Smooth muscle cell (in vitro differentiated cells): ENCODE results near the gene HTR3B. TPM values are rescaled to one million over a fixed set of nuclear protein-coding genes. Genes with fewer than 3 reads are reported as not detected.

Source experiments
- DNase-seq: peaks from one replicate; lab custom pipeline; 2025; ENCODE audit not compliant: unreplicated experiment; lab: John Stamatoyannopoulos, UW
- H2AFZ ChIP-seq: fragments of 200-600 bp; sonication (generic); 2 replicates; pipeline ENCODE4 v1.6.0; 2016; ENCODE audit warnings: antibody characterized with exemption, low read depth, mild to moderate bottlenecking
- H3F3A ChIP-seq: fragments of 200-600 bp; sonication (generic); 2 replicates; pipeline ENCODE4 v1.6.0; 2017; ENCODE audit warnings: antibody characterized with exemption, low read depth
- H3K27ac ChIP-seq: fragments of 200-600 bp; sonication (generic); 2 replicates; pipeline ENCODE4 v1.5.1; 2016; ENCODE audit warnings: low read depth, mild to moderate bottlenecking
- H3K27me3 ChIP-seq: fragments of 200-600 bp; sonication (generic); 2 replicates; pipeline ENCODE4 v1.6.1; 2016; ENCODE audit warnings: low read depth, mild to moderate bottlenecking
- H3K36me3 ChIP-seq: fragments of 200-600 bp; sonication (generic); 2 replicates; pipeline ENCODE4 v1.5.1; 2016; ENCODE audit warnings: low read depth
- H3K4me1 ChIP-seq: fragments of 200-600 bp; sonication (generic); 2 replicates; pipeline ENCODE4 v1.5.1; 2016; ENCODE audit warnings: low read depth
- H3K4me2 ChIP-seq: fragments of 200-600 bp; sonication (generic); 2 replicates; pipeline ENCODE4 v1.6.0; 2016; ENCODE audit warnings: mild to moderate bottlenecking
- H3K4me3 ChIP-seq: fragments of 200-600 bp; sonication (generic); 2 replicates; pipeline ENCODE4 v1.5.1; 2016; ENCODE audit warnings: mild to moderate bottlenecking
- H3K79me2 ChIP-seq: fragments of 200-600 bp; sonication (generic); 2 replicates; pipeline ENCODE4 v1.6.0; 2016; ENCODE audit warnings: low read depth, mild to moderate bottlenecking
- H3K9ac ChIP-seq: fragments of 200-600 bp; sonication (generic); 2 replicates; pipeline ENCODE4 v1.6.0; 2016; ENCODE audit warnings: low read depth
- H3K9me3 ChIP-seq: fragments of 200-600 bp; sonication (generic); replicated peaks from 2 replicates; pipeline ENCODE4 v1.5.1; 2016; ENCODE audit warnings: low read depth
- H4K20me1 ChIP-seq: fragments of 200-600 bp; sonication (generic); 2 replicates; pipeline ENCODE4 v1.6.0; 2016; ENCODE audit warnings: low read depth
- WGBS: methylation state at CpG from one replicate; pipeline ENCODE4 v1.1.7; 2016; ENCODE audit warnings: low lambda C conversion rate; 5-methylcytosine and 5-hydroxymethylcytosine counted together
- polyA plus RNA-seq: library from polyadenylated mRNA; unstranded; fragments of >200 nt; fragmentation: Nextera tagmentation; extraction: Ambion mirVana; gene quantifications from 2 replicates; pipeline ENCODE4 v1.2.1, GENCODE V29; 2016
- total RNA-seq: library from RNA; depleted of rRNA; stranded (reverse); fragments of >200 nt; gene quantifications from 2 replicates; pipeline ENCODE4 v1.2.3, GENCODE V29; 2014
- TF ChIP-seq, protein P1 (sequence below): fragments of 200-600 bp; sonication (generic); IDR thresholded peaks from 2 replicates; pipeline ENCODE4 v1.5.1; 2017; ENCODE audit warnings: borderline replicate concordance, mild to moderate bottlenecking, antibody characterized with exemption; ENCODE audit not compliant: insufficient read depth, poor library complexity, severe bottlenecking

HTR3B gene
- total and polyA plus RNA-seq, 2 experiments from 2014 or later: not detected

- no peak overlapping the region for H3K9ac ChIP-seq
- 74% methylated on average over 9 of the region's 9 CpGs for WGBS
- no peak overlapping the region for H3K27ac ChIP-seq
- H3K27me3 ChIP-seq: no peaks in the 10 kb centered on the region
- H4K20me1 ChIP-seq: no peaks in the 10 kb centered on the region
- no peaks in the 10 kb centered on the region for H3K9me3 ChIP-seq
- H3K36me3 ChIP-seq: no peaks in the 10 kb centered on the region
- H3K4me2 ChIP-seq: no peak overlapping the region
- TF ChIP-seq, protein P1, sequence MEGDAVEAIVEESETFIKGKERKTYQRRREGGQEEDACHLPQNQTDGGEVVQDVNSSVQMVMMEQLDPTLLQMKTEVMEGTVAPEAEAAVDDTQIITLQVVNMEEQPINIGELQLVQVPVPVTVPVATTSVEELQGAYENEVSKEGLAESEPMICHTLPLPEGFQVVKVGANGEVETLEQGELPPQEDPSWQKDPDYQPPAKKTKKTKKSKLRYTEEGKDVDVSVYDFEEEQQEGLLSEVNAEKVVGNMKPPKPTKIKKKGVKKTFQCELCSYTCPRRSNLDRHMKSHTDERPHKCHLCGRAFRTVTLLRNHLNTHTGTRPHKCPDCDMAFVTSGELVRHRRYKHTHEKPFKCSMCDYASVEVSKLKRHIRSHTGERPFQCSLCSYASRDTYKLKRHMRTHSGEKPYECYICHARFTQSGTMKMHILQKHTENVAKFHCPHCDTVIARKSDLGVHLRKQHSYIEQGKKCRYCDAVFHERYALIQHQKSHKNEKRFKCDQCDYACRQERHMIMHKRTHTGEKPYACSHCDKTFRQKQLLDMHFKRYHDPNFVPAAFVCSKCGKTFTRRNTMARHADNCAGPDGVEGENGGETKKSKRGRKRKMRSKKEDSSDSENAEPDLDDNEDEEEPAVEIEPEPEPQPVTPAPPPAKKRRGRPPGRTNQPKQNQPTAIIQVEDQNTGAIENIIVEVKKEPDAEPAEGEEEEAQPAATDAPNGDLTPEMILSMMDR: no peak
- no peak overlapping the region for H3K4me3 ChIP-seq
- H3F3A ChIP-seq: no peaks in the 10 kb centered on the region
- no peak for DNase-seq
- no peaks in the 10 kb centered on the region for H3K79me2 ChIP-seq
- peaks cover 7% of the 10 kb centered on the region for H3K4me1 ChIP-seq
- H2AFZ ChIP-seq: no peak overlapping the region
These were observed 10.1 kb upstream of the HTR3B start for GRCh38 chr11:113894421-113894996.

DNA sequence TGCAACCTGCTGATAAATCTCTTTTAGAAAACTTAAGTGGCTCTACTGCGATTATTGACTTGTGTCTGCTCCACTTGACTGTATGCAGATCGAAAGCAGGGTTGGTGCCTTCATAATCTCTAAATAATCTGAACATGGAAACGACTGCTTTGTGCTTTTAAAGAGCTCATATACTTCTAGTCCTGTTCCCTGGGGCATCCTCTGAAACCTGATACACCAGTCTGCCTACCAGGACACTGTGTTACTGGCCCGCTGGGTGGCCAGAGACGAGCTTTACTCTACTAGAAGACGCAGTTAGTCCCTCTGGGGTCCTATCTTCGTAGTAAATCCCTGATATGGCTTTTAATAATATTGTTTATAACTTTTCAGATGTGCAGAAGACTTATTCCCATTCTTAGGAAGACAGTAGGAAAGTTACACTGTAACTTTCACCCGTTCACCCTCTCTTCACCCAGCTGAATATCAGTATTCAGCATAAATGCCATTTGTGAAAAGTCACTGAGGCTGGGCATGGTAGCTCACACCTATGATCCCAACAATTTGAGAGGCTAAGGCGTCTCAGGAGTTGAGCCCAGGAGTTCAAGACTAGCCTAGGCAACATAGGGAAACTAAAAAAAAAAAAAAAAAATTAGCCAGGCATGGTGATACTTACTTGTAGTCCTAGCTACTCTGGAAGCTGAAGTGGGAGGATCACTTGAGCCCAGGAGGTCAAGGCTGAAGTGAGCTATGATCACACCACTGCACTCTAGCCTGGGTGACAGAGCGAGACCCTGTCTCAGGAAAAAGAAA, 9.0 kb upstream of the HTR3B start:
- no peak for DNase-seq
- H3F3A ChIP-seq: no peaks in the 10 kb centered on the region
- no peak overlapping the region for H3K4me3 ChIP-seq
- H3K27me3 ChIP-seq: no peaks in the 10 kb centered on the region
- H2AFZ ChIP-seq: no peak overlapping the region
- no peaks in the 10 kb centered on the region for H3K9me3 ChIP-seq
- H4K20me1 ChIP-seq: no peaks in the 10 kb centered on the region
- no peak overlapping the region for H3K4me2 ChIP-seq
- H3K9ac ChIP-seq: no peak overlapping the region
- H3K36me3 ChIP-seq: no peaks in the 10 kb centered on the region
- H3K4me1 ChIP-seq: peaks cover 7% of the 10 kb centered on the region
- no peaks in the 10 kb centered on the region for H3K79me2 ChIP-seq
- WGBS: 34% methylated on average over 10 of the region's 10 CpGs
- TF ChIP-seq, protein P1: no peak
- no peak overlapping the region for H3K27ac ChIP-seq

DNA sequence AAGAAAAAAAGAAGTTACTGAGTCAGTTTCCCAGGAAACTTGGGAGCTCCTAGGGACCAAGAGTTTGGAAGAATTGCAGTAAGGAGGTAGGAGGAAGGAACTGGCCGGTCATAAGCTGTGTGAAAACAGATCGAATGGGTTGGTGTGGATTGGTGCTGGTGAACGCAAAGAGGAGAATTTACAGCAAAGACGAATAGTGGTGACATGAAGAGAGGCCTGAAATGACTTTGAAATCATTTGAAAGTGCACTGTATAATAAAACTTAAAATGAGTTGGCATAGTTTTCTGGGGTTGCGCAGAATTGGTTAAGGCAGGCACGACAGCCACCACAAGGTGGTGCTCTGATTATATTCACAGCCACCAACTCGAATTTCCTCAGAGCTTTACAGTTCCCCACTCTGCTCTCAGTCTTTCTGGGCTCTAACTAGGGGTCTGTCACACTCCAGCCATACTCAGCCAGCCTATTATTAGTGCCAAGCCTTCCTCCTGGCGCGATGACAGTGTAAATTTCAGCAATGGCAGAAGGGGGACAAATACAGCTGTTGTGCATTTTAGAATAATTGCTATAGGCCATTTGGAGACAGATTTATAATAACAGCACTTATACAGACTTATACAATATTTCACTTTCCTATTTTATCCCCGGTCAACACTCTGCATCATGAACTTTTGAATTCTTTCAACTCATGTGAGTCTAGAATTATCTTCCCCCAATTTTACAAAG, 8.3 kb upstream of the HTR3B start:
- H3K27me3 ChIP-seq: no peaks in the 10 kb centered on the region
- H3K4me1 ChIP-seq: peaks cover 7% of the 10 kb centered on the region
- H3K79me2 ChIP-seq: no peaks in the 10 kb centered on the region
- 27% methylated on average over 10 of the region's 10 CpGs for WGBS
- H4K20me1 ChIP-seq: no peaks in the 10 kb centered on the region
- H3K4me2 ChIP-seq: no peak overlapping the region
- H3K9me3 ChIP-seq: no peaks in the 10 kb centered on the region
- H3K36me3 ChIP-seq: no peaks in the 10 kb centered on the region
- no peak overlapping the region for H2AFZ ChIP-seq
- no peak for DNase-seq
- H3K9ac ChIP-seq: no peak overlapping the region
- TF ChIP-seq, protein P1: peak; percentile 65
- no peaks in the 10 kb centered on the region for H3F3A ChIP-seq
- H3K4me3 ChIP-seq: no peak overlapping the region
- no peak overlapping the region for H3K27ac ChIP-seq
